DMS153 treated with DMSO at 0.1 percent for 48 hours (cell line): ENCODE measurements around the gene NEB.

Source experiments
- DNase-seq: peaks from one replicate; lab custom pipeline; 2025; ENCODE audit not compliant: unreplicated experiment; lab: John Stamatoyannopoulos, UW

The NEB gene

DNA sequence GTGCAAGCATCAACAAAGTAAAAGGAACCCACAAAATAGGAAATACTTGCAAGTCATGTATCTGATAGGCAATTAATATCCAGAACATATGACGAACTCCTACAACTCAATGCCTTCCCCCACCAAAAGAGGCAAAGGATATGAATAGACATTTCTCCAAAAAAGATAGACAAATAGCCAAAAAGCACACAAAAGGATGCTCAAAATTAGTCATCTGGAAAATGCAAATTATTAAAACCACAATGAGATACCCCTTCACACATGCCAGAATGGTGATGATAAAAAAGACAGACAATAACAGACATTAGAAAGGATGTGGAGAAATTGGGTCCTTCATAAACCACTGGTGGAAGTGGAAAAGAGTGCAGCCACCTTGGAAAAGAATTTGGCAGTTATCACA lies 248.2 kb downstream of the NEB start:
- DNase-seq, result no peak

DNA sequence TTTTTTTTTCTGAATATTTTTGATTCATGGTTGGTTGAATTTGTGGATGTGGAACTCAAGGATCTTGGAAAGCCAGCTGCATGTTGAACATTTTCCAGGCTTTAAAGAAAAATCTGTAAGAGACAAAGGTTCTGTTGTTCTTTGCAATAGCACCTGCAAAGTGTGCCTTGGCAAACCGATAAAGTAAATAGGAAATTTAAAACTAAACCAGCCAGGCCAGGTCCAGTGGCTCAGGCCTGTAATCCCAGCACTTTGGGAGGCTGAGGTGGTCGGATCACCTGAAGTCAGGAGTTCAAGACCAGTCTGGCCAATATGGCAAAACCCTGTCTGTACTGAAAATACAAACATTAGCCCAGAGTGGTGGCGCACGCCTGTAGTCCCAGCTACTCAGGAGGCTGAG lies 250.2 kb downstream of the NEB start:
- DNase-seq, result no peak

DNA sequence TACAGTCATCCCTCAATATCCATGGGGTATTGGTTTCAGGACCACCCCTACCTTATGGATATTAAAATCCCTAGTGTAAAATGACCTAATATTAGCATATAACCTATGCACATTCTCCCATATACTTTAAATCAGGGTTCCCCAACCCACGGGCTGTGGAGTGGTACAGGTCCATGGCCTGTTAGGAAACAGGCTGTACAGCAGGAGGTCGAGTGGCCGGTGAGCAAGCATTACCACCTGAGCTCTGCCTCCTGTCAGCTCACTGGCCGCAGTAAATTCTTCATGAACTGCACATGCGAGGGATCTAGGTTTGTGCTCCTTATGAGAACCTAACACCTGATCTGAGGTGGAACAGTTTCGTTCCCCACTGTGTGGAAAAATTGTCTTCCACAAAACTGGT lies 250.7 kb downstream of the NEB start:
- no peak for DNase-seq

DNA sequence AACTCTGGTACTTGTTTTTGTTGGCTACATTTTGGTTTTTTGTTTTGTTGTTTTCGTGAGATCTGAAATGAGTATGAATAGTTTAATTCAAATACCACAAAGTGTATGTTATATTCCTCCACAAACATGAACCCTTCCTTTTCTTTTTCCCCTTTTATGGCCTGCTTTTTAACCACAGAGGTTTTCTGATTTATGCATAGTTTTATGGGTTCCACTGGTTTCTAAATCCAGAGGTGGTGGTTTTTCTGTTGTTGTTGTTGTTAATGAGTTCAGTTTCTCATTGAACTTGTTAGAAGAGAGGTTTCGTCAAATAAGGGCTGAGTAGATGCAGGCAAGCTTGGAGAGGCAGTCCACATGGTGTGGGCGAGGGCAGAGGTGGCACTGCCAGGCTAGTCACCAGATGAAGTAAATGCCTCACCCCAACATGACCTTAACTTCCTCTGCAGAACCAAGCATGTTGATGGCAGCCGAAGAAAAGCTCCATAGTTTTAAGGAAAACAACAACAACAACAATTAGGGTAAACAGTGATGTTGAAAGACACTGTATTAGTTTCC lies 252.0 kb downstream of the NEB start:
- no peak for DNase-seq

DNA sequence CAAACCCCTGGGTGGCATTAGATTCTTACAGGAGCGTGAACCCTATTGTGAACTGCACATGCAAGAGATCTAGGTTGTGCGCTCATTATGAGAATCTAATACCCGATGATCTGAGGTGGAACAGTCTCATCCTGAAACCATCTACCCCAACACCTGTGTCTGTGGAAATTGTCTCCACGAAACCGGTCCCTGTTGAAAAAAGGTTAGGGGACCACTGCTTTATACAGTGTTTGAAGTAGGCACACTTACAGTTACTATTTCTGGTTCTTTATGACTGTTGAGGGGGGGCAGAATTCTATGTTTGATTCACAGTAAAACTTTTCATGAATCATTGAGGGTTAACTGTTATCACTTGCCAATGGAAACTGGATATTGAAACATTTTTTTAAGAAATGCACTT lies 252.5 kb downstream of the NEB start:
- no peak for DNase-seq

DNA sequence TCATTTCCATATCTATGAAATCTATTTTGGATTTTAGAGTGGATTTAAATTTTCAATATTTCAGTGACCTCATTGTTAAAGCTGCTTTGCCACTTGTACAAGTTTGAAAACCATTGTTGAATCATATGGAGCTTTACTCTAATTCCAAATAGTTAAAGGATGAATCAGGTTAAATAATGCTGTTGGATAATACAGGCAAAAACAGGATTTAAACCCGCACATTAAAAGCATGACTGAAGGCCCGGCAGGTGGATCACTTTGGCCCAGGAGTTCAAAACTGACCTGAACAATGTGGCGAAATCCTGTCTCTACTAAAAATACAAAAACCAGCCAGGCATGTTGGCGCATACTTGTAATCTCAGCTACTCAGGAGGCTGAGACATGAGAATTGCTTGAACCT lies 256.3 kb downstream of the NEB start:
- no peak for DNase-seq

DNA sequence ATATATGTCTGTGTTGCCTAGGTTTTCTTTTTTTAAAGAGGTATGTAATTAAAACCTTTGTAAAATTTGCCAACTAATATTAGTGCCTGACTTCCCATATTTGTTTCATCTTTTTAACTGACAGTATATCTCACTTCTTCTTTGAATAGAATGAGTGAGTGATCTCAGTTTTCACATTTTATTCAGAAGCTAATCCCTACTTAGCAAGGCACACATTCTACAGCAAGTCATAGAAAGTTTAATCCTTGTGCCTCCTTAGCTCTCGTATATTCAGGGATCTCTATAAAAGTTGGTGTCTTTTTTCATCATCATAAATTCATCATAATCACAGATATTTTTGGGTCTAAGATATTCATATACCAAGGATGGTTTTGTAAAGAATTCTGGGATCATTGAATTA lies 258.0 kb downstream of the NEB start:
- DNase-seq, result no peak

DNA sequence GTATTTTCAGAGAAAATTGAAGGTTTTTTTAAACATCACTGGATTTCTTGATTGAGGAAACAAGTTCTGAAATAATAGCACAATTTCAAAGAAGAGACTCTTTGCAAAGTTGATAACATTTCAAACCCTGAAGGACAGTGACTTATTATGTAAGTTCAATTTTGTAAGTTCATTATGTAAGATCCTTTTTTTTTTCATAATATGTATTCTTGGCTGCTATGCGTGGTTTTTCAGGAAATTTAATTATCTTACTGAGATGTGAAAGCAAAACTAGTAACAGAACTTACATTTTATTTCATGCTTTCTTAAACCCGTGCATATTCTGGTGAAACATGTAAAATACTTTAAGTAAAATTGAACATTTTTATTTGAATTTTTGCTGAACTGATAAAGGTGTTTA lies 259.2 kb downstream of the NEB start:
- no peak for DNase-seq

DNA sequence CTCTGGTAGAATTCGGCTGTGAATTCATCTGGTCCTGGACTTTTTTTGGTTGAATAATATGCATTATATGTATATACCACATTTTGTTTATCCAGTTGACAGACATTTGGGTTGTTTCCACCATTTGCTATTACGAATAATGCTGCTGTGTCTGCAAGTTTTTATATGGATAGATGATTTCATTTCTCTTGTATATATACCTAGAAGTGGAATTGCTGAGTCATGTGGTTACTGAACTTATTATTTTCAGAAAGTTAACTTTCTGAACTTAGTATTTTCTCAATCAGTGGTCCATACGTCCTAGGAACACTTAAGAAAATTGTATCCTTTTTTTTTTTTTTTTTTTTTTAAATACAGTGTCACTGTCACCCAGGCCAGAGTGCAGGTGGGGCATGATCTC lies 261.3 kb downstream of the NEB start:
- DNase-seq, result no peak

DNA sequence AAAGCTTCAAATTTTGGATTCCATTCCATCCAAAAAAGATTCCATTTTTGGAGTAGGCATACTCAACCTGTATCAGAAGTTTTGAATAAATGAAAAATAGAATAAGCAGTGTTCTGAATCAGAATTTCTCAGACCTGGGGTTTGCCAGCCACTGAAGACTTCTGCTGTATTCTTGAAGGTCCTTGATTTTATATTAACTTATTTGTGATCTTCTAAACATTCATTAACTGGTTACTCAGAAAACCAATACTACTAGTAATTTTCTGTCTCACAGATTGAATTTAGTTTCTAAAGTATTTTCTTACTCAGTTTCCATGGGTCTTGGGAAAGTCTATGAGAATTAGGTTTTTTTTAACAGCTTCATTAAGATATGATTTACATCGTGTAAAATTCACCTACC lies 263.7 kb downstream of the NEB start:
- no peak for DNase-seq

DNA sequence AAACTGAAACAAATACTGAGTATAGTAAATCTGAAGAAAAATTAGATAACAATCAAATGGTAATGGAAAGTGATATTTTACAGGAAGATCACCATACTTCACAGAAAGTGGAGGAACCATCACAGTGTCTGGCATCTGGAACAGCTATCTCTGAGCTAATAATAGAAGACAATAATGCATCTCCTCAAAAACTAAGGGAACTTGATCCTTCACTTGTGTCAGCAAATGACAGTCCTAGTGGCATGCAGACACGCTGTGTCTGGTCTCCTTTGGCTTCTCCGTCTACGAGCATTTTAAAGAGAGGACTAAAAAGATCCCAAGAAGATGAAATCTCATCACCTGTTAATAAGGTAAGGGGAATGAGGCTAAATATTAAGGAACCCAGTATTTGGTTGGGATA lies 268.5 kb downstream of the NEB start:
- DNase-seq, result no peak

DNA sequence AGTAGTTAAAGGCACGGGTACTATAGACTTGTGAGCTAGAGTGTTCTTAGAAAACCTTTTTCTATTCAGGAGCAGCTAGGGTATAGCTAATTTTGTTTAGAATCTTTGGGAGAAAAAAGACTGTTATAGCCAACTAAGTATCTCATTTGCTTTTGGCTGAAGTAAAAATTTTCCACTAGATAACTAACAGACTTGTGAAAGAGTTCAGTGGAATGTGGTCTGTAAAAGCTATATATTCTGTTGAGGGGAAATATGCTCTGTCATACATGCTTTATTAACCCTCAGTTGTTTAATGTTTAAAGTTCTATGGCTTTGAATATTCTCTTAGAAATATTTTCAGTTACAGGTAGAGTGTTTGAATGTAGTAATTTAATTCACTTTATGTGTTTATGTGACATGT lies 274.9 kb downstream of the NEB start:
- DNase-seq, result no peak

DNA sequence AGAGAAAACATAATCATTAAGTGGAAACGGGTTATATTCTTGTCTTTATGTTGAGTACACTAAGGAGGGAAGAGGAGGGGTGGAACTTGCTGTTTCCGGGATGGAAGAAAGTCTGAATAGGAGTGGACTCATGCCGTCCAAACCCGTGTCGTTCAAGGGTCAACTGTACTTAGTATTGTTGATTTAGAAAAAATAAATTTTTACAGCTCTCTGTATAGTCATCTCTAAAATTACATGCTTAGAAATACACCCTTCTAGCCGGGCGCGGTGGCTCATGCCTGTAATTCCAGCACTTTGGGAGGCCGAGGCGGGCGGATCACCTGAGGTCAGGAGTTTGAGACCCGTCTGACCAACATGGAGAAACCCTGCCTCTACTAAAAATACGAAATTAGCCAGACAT lies 295.1 kb downstream of the NEB start:
- DNase-seq, result no peak

DNA sequence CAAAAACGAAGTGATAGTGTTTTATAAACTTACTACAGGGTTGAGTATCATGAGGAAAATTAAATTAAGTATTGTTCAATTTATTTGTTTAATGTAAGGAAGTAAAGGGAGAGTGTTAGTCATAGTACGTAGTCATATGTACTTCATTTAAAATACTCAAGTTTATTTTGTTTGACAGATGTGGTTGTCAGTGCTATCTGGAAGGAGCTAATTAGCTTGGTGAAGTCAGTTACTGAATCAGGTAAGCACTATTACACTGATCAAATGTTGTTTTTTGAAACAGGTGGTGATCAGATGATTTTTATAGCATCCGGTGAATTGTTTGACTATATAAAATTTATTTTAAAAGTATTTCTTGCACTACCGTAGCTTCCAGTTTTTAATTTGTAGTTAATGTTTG lies 295.8 kb downstream of the NEB start:
- DNase-seq, result no peak

DNA sequence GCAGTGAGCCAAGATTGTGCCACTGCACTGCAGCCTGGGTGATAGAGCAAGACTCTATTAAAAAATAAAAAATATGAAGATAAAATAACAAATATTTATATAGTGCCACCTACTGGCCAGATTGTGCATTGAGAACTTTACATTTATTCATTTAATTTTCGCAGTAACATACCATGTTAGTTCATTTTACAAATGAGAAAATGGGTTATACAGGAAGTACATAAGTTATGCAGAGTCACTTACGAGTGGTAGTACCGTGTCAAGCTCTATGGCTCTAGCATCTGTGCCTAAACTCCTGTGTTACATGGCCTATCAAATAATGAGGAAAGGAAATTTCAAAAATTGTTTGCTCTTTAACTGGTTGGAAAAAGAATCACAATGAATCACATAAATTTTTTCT lies 296.6 kb downstream of the NEB start:
- DNase-seq, result no peak
